Measurements from ENCODE around the gene KRTAP9-9.
"Not testable (repeated sequence)": the region's sequence is repeated elsewhere in the genome, so short reads cannot be mapped to it uniquely, and the experiment has no call there.

Gene KRTAP9-9

DNA sequence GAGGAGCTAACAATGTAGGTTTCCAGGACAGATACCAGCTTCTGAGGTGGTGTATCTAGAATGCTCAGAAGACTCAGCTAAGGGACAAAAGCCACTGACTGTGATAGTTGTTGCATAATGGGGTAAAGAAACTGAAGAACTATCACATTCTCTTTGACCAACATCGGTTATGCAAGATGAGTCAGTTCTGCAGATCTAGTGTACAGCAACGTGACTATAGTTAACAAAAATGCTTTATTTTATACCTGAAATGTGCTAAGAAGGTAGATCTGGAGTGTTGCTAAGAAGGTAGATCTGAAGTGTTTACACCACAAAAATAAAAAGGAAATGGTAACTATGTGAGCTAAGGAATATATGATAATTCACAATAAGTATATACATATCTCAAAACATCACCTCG lies 12.5 kb downstream of the KRTAP9-9 start:
- DNase-seq = no peak

DNA sequence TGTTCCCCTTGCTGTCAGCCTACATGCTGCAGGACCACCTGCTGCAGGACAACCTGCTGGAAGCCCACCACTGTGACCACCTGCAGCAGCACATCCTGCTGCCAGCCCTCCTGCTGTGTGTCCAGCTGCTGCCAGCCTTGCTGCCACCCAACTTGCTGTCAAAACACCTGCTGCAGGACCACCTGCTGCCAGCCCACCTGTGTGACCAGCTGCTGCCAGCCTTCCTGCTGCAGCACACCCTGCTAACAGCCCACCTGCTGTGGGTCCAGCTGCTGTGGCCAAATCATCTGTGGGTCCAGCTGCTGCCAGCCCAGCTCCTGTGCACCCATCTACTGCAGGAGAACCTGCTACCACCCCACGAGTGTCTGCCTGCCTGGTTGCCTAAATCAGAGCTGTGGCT lies 16.1 kb downstream of the KRTAP9-9 start:
- not testable (repeated sequence) for DNase-seq

DNA sequence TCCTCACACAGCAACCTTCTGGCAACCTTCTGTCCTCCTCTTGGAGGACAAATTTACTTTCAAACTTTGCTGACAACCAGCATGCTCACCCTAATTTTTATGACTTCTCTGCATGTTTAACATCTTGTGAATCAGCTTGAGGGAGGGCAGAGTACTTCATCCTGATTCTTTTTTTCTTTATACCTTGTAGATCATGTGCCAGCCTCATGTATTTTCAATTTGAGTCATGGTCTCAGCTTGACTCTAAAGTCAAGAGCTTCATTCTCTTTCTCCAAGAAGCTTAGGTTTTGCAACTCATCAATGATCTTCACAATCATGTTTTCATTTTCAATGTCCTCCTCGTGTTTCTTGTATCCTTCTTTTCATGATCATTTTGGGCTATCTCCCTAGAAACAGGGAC lies 16.7 kb downstream of the KRTAP9-9 start:
- no peak for DNase-seq

DNA sequence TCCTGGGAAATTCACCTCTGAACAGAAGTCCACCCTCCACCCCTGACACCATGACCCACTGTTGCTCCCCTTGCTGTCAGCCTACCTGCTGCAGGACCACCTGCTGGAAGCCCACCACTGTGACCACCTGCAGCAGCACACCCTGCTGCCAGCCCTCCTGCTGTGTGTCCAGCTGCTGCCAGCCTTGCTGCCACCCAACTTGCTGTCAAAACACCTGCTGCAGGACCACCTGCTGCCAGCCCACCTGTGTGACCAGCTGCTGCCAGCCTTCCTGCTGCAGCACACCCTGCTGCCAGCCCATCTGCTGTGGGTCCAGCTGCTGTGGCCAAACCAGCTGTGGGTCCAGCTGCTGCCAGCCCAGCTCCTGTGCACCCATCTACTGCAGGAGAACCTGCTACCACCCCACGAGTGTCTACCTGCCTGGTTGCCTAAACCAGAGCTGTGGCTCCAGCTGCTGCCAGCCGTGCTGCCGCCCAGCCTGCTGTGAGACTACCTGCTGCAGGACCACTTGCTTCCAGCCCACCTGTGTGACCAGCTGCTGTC lies 20.5 kb downstream of the KRTAP9-9 start, which contains the start of gene KRTAP9-7:
Gene KRTAP9-7, plus strand, starts transcription at position 51 of the 543 bp plus-strand sequence. Its CDS starts 0 bp downstream, at position 51.
- not testable (repeated sequence) for DNase-seq

DNA sequence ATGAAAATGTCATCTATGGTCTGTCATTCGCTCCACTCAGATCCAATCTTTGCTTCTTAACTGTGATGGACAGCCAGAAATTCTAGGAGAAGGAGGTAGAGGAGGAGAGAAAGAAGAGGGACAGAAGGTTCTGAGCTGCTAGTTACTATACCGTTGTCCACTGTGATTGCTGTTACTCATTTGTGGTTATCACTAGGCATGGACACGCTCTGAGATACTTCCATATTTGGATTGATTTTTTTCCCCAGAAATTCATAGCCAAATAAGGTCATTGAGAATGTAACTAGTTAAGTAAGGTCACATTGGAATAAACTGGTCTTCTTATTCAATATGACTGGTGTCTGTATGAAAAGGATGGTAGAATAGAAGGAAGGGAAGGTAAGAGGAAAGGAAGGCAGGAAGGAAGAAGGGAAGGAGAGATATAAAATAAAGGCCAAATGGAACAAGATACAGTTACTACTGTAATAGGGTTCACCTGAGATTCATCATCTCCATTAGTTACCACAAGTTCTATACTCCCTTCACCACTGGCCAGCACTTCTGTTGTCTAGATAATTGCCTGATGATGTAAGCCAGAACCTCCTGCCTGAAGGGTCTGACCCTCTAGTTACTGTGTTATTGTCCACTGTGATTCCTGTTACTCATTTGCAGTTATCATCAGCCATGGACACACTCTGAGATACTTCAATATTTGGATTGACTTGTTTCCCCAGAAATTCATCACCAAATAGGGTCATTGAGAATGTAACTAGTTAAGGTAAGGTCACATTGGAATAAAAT lies 23.2 kb downstream of the KRTAP9-9 start:
- DNase-seq = no peak

DNA sequence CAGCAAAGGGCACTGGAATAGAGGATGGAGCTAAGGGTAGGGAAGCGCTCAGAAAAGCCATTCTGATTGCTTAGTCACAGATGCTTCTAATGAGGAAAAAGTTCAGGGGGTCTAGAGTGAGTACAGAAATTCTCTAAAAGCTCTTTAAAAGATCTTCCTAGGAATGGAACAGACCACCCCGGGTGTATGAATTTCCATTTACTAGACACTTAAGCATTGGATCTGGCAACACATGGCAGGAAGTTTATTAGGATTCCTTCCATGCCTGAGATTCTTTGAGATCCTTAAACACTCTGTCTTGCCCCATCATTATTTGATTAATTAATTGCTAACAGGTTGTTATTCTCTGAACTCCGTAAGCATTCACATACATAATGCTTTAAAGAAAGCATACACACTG lies 28.9 kb downstream of the KRTAP9-9 start:
- no peak for DNase-seq

DNA sequence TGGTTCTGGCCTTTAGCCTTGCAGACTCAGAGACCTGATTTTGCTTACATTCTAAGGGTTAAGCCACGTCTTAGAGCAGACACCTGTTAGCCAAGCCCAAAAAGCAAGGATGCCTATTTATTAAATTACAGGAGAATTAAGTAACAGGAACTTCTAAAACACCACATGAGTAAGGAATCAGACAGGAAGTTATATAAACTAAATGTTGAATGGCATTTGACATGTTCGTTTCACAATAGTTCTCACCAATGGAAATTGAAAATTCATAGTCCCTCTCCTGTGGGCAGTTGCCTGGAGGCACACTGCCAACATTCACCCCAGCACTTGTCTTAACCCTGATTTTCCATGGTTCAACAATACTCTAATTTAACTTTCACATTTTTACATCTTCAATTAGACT lies 29.4 kb downstream of the KRTAP9-9 start:
- DNase-seq = no peak

DNA sequence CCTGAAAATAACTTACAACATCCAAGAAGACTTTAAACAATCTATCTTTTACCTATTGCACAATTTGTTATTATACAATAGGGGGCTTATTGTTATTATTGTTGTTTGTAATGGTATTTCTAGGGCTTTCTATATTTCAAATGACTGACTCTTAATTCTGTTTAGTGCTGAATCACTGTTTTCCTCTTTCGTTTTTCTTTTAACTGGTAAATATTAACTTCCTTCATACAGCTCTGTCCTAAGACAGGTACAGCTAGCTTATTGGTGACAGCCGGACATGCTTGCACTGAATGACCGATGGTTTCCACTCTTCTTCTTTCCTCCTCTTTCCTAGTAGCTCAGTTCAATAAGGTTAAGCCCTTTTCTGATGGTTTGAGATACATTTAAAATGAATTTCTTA lies 31.9 kb downstream of the KRTAP9-9 start:
- no peak for DNase-seq

DNA sequence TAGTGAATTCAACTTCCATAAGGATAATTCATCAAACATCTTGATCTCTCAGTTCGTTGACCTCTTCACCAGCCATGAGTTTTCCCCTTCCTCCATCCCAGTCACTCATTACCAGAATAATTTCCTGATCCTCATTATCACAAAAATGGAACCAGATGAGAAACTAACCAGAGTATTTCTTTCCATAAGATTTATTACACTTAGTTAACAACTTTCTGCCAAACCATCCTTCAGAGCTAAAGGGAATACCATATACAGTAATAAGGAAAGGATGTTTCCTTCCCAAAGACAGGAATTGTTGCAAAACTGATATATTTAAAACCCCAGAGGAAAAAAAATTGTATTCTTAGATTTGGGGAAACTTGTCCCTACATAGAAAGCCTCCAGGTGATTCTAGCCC lies 38.8 kb downstream of the KRTAP9-9 start:
- DNase-seq = no peak

DNA sequence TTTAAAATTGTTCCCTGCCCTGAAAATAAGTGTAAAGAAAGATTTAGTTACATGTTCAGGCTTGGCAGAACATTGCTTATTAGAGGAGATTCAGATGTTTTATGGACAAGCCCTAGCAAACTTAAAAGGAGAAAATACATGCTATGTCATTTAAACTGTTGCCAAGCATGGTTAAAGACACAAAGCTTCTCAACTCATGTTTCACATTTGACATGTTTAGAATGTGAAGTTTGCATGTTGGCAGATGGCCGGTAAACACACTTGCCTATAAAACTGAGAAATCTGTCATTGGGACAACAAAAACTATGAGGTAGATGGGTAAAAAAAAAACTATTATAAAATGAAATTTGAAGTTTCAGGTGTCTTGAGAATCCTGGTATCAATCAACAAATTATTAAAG lies 41.7 kb downstream of the KRTAP9-9 start:
- DNase-seq = no peak

DNA sequence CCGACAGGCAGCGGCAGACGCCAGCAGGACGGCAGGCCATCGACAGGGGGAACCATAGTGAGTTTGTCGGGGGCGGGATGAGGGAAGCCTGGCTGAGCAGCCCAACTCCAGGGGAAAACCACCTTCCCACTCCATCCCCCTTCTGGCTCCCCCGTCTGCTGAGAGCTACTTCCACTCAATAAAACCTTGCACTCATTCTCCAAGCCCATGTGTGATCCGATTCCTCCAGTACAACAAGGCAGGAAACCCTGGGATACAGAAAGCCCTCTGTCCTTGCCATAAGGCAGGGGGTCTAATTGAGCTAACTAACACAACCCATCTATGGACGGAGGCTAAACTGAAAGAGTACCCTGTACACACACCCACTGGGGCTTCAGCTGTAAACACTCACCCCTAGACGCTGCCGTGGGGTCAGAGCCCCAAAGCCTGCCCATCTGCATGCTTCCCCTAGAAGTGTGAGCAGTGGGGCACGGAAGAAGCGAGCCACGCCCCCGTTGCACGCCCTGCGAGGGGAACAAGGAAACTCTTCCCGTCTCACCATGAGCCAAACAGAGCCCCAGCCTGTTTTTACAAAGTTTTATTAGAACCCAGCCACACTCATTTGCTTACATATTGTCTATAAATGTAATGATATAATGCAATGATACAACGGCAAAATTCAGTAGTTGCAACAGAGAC lies 43.4 kb downstream of the KRTAP9-9 start:
- no peak for DNase-seq

DNA sequence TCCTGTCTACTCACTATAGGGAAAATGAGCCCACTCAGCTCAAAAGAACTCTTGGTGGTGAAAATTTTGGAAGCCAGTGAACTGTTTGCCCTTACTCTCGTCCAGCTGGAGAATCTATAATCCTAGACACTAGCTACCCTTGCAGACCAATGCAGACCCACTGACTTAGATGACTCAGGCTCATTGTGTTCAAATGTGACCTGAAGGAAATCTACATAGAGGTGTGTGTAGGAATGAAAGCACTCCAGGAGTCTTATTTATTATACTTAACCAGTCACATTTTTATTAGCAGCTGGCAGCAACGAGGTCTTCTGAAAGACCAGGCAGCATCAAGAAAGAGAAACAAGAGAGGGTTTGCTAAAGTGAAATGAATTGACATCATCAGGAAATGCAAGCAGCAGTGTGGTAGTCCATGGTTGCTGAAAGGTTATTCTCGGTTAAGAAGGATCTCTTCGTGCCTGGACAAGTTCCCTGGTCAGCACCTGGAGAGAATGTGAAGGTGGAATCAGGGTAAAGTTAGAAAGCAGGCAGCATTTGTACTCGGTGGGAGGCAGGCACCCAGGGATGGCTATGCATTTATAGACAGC lies 46.1 kb downstream of the KRTAP9-9 start:
- DNase-seq = no peak

DNA sequence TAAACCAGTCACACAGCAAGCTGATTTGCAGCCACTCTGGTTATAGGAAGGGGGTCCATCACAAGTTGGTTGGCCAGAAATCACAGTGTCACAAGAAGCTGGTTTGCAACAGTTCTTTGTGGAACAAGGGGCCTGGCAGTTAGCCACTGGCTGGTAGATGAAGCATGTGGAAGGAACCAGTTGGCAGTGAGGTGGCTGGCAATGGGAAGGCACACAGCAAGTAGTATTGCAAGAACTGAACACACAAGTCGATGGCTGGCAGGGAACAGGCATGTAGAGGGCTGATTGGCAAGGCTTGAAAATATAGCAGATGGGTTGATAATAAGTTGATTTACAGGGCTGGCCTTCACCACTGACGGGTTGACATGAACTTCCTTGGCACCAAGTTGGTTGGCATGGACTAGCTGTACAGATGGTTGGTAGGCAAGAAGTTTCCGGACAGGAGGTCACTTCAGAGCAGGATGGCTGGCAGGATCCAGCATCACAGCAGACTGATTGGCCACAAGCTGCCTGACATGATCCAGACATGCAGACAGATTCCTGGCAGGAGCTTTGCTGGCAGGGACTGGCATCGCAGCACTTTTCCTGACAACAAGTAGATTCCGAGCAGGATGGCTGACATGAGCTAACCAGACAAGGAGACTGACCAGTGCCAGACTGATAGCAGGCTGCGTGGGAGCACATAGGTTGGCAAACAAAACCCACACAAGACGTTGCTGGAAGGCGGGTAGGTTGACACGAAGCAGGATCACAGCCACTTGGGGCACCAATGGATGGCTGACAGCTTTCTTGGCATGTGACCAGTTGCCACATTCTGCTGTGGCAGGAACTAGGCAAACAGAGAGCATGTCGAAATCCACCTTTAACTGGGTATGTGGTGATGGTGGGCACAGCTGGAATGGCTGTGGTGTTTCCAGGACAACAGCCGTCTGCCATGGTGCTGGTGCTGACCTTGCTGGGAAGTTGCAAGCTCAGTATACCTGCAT lies 47.0 kb downstream of the KRTAP9-9 start, which contains the start of gene KRTAP29-1:
Gene KRTAP29-1, minus strand, starts transcription at position 936 of the 986 bp plus-strand sequence. Its CDS starts 0 bp downstream, at position 936.
- no peak for DNase-seq

DNA sequence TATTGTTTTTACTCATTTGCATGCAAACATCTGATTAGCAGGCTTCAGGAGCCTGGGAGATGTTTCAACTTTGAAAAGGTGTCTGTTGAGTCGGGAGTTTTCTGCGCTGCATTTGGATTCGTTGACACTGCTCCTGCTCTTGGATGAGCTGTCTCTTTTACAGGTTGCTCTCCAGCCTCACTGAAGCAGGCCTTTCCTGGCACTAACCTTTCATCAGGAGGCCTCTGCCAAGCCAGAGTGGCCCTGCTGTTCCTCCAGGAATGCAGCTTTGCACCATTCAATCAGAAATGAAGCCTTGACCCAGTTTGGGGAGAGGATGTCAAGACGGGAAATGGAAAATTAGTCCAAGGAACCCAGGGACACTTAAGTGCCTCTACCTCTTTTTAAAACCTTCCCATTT lies 47.8 kb downstream of the KRTAP9-9 start:
- no peak for DNase-seq

DNA sequence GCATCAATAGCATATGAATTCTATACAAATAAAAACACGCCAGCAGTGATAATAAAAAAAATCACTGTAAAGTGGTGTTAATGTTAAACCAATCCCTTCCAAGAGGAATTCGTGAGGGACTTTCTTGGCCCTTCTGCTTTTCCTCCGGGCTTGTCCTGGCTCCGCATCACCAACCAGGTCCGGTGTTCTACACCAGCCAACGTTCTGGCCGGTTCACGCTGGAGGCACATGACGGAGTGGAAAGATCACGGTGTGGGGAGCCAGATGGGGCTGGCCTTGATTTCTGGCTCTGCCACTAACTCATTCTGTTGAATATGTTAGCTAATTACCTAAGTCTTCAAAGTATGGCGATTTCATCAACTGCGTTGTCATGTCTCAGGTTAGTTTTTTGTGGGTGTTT lies 48.9 kb downstream of the KRTAP9-9 start:
- DNase-seq = no peak
